Aorta (tissue), 5 donors: Measurements from ENCODE around the gene EEF1A2. TPM values are rescaled to one million over a fixed set of nuclear protein-coding genes. Genes with fewer than 3 reads are reported as not detected.

Experiments used
- ATAC-seq: fragments of 200-7000 bp; cut with Tn5 transposase; one replicate; pipeline ENCODE4 v1.9.1; 2022; ENCODE audit warnings: moderate library complexity; ENCODE audit not compliant: low FRiP score
- DNase-seq, 2 donors: peaks; one replicate each; pipeline ENCODE4 v3.0.0-alpha.2; 2020
- H3K27ac ChIP-seq, 2 donors: one replicate each; pipeline ENCODE4 v1.5.1; 2013; ENCODE audit warnings: low read length in 2 of 2, mild to moderate bottlenecking in 2 of 2, moderate library complexity in 2 of 2, control low read depth in 1 of 2, inconsistent platforms in 1 of 2, low read depth in 1 of 2
- H3K27me3 ChIP-seq, 2 donors: one replicate each; pipeline ENCODE4 v1.6.1; 2013; ENCODE audit warnings: control low read depth in 1 of 2, low read length in 1 of 2, mild to moderate bottlenecking in 1 of 2, moderate library complexity in 1 of 2; ENCODE audit not compliant: insufficient read depth in 2 of 2, control insufficient read depth in 1 of 2
- H3K36me3 ChIP-seq, 2 donors: one replicate each; pipeline ENCODE4 v1.6.1; 2013; ENCODE audit warnings: control low read depth in 1 of 2, low read length in 1 of 2, mild to moderate bottlenecking in 1 of 2; ENCODE audit not compliant: insufficient read depth in 2 of 2, control insufficient read depth in 1 of 2
- H3K4me1 ChIP-seq, 2 donors: one replicate each; pipeline ENCODE4 v1.6.1; 2013; ENCODE audit warnings: low read length in 2 of 2, control low read depth in 1 of 2, mild to moderate bottlenecking in 1 of 2, moderate library complexity in 1 of 2; ENCODE audit not compliant: insufficient read depth in 2 of 2, control insufficient read depth in 1 of 2
- H3K4me3 ChIP-seq, 2 donors: one replicate each; pipeline ENCODE4 v1.5.1; 2013; ENCODE audit warnings: low read length in 2 of 2, control low read depth in 1 of 2, mild to moderate bottlenecking in 1 of 2
- H3K9me3 ChIP-seq: one replicate; pipeline ENCODE4 v1.6.1; 2013; ENCODE audit warnings: mild to moderate bottlenecking, low read length; ENCODE audit not compliant: control insufficient read depth
- WGBS, 2 donors: extraction: QIAGEN DNeasy Blood & Tissue Kit; methylation state at CpG; one replicate each; pipeline ENCODE4 v1.1.7; 2013; 5-methylcytosine and 5-hydroxymethylcytosine counted together
- intact Hi-C, 2 donors: fragments of 100-400 bp; cut with DNase I; formaldehyde crosslinking; loops; one replicate each; pipeline versions ENCODE4 v1.14.2 to v1.15.0; 2022
- polyA plus RNA-seq, 2 donors: library from polyadenylated mRNA; stranded (reverse); fragments of 200-250 nt; gene quantifications; one replicate each; pipeline ENCODE4 v1.2.3, GENCODE V29; 2013
- total RNA-seq, 2 donors: library from RNA; stranded (reverse); fragmentation: NEBNext Ultra II Directional; extraction: Animal tissue kit (Norgen Biotek cat#: 25700); gene quantifications; one replicate each; pipeline ENCODE4 v1.2.1, GENCODE V29; 2021
- donor health status: healthy with polysubstance abuse.
- donor health status: Bipolar disorder and iron deficiency.
- donor health status: DM: no; HTN: no; CAD: no.
- donor health status: DM: no; HTN: no; CAD: no.
- donor health status: DM: yes; HTN: yes; CAD: no.

The EEF1A2 gene
- total and polyA plus RNA-seq, 4 donors = 0.64 to 6.0 (median 1.2) TPM

DNA sequence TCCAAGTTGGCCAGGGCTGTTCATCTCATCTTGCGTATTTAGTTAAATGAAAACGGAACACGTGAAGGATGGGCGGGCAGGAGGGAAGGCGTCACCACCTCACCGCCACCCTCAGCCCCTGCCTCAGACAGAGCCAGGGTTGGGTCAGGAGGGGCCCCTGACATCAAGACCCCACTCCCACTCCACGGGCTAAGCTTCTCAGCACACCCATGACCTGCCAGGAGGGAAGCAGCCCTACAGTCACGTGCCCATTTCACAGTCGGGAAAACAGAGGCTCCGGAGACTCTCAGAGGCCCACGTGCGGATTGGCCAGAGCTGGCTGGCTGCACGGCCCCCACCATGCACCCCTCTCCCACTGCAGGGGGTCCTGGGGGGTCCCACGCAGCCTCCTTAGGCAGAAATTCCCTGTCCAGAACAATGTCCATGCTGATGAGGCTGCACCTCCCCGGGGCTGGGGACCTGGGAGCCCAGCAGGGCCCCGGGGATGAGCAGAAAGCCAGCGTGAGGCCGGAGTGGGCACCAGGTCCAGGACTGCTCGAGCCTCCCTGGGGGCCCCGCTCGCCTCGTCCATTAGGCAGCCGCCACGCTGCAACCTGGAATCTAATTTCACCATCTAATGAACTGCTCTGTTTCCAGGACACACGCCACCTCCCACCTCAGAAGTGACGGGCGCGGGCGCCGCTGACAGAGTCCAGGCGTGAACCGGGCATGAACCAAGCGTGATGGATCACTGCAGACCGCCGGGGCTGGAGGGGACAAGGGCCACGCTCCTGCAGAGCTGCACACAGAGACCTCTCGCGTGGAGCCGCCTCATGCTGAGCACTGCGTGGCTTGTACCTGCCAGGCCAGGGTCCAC is 42.2 kb downstream of the EEF1A2 start:
- Histone ChIP-seq H3K4me3 (no peak overlapping the region), H3K27me3 (no peaks in the 10 kb centered on the region), H3K36me3 (no peaks in the 10 kb centered on the region), H3K9me3 (no peaks in the 10 kb centered on the region), H3K27ac (no peak overlapping the region), H3K4me1 (no peaks in the 10 kb centered on the region)
- ATAC-seq = no peak
- intact Hi-C loops = no loop called here
- WGBS, 2 donors = 54 to 67% methylated on average over 40 of the region's 40 CpGs
- DNase-seq = no peak

- no peak overlapping the region for H3K4me3 ChIP-seq
- DNase-seq (no peak), ATAC-seq (no peak)
- H3K4me1 ChIP-seq = no peaks in the 10 kb centered on the region
- no peaks in the 10 kb centered on the region for H3K9me3 ChIP-seq
- H3K27ac ChIP-seq = no peak overlapping the region
- H3K27me3 ChIP-seq = no peaks in the 10 kb centered on the region
- 86 to 89% methylated on average over 4 to 10 of the region's 10 CpGs for WGBS, 2 donors
- no peaks in the 10 kb centered on the region for H3K36me3 ChIP-seq
- intact Hi-C loops = no loop called here
Measured at GRCh38 chr20:63455568-63455859, 43.4 kb downstream of the EEF1A2 start.

DNA sequence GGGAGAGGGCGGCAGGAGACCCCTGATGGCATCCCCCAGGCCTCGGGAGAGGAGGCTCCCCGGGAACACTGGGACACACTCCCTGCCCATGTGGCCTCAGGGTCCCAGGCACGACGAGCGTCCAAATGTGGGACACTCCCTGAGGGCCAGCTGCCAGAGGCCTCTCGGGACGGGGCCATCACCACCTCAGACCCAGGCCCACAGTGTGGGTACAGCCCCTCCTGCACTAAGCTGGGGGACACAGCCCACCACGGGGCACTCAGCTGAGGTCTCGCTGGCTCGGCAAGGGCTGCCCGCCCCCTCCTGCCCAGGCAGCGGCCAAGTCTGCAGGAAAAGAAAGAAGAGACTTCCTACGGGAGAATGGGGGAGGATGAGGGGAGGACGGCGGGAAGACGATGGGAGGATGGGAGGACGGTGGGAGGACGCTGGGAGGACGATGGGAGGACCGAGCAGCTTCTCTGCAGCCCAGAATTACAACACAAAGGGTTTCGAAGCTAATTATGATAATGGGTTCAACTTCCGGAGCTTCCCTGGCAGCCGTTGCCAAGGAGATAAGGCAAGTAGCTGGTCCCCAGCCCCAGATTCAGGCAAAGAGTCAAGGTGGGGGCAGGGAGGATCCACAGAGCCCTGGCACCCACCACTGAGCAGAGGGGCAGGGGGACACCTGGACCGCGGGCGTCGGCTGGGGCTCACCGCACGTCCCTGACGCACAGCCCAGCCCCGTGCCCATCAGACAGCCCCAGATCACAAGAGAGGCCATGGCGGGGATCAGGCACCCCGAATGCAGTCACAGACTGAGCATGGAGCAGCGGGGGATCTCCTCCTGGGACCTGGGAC is 43.9 kb downstream of the EEF1A2 start:
- 30 to 32% methylated on average over 35 of the region's 35 CpGs for WGBS, 2 donors
- no peak overlapping the region for H3K27ac ChIP-seq
- intact Hi-C loops = no loop called here
- ATAC-seq (no peak), DNase-seq (no peak)
- no peaks in the 10 kb centered on the region for H3K27me3 ChIP-seq
- no peaks in the 10 kb centered on the region for H3K9me3 ChIP-seq
- H3K4me1 ChIP-seq = no peaks in the 10 kb centered on the region
- H3K4me3 ChIP-seq = no peak overlapping the region
- no peaks in the 10 kb centered on the region for H3K36me3 ChIP-seq

DNA sequence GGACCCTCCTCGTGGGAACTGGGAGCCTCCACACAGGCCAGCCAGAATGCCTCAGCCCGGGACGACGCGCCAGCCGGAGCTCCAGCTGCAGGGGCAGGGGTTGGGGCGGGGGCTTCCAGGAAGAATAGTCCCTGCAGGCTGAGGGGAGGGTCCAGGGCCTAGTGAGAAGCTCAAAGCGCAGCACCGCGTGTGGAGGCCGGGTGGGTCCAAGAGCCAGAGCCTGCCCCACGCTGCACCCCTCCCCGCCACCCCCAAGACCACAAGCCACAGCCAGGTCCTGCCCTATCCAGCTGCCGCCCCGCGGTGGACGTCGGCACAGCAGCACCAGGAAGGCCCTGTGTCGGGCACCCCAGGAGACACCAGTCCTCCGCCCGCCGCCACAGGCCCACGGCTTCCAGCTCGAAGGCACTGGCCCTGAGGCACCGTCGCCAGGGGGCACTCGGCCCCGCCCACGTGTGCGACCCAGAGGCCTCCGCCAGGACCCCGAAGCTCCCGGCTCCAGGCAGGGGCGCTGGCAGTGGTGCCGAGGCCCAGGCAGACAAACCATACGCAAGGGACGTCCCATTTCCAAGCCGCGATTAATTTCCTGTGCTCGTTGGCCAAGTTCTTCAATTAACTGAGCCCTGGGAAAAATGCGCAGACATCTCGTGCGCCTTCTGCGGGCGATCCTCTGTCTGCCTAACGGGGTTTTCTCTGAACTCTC is 45.9 kb downstream of the EEF1A2 start:
- Histone ChIP-seq H3K27ac (no peak overlapping the region), H3K36me3 (no peaks in the 10 kb centered on the region), H3K9me3 (no peaks in the 10 kb centered on the region), H3K27me3 (no peaks in the 10 kb centered on the region), H3K4me3 (no peak overlapping the region), H3K4me1 (no peaks in the 10 kb centered on the region)
- 54 to 61% methylated on average over 40 to 46 of the region's 46 CpGs for WGBS, 2 donors
- ATAC-seq (peak; percentile 27), DNase-seq (no peak)
- intact Hi-C loops = no loop called here

GRCh38 chr20:63452341-63452740 is 46.5 kb downstream of the EEF1A2 start:
- DNase-seq (no peak), ATAC-seq (no peak)
- H3K36me3 ChIP-seq = no peaks in the 10 kb centered on the region
- H3K9me3 ChIP-seq = no peaks in the 10 kb centered on the region
- intact Hi-C loops = no loop called here
- H3K4me1 ChIP-seq = no peaks in the 10 kb centered on the region
- no peak overlapping the region for H3K4me3 ChIP-seq
- no peak overlapping the region for H3K27ac ChIP-seq
- 86 to 88% methylated on average over 18 to 20 of the region's 20 CpGs for WGBS, 2 donors
- H3K27me3 ChIP-seq = no peaks in the 10 kb centered on the region

DNA sequence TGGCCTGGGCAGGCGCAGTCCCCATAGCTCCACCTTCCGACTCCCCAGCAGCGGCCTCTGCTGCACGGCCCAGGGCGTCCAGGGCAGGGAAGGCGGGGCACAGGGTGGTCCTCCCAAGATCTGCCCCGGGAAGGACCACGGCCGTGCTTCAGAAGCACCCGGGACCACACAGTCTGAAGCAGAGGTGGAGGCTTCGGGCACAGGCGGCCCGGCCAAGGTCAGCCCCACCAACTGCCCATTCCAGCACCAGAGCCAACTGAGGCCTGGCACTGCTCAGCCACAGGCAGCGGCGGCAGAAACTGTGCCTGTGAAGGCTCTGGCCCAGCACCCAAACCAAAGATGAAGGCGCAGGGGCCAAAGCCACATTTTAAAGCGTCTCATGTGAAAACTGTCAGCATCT is 47.1 kb downstream of the EEF1A2 start:
- intact Hi-C loops = no loop called here
- Histone ChIP-seq H3K27ac (no peak overlapping the region), H3K4me1 (no peaks in the 10 kb centered on the region), H3K9me3 (no peaks in the 10 kb centered on the region), H3K4me3 (no peak overlapping the region), H3K27me3 (no peaks in the 10 kb centered on the region), H3K36me3 (no peaks in the 10 kb centered on the region)
- no peak for DNase-seq
- ATAC-seq = no peak
- 86 to 88% methylated on average over 17 of the region's 17 CpGs for WGBS, 2 donors

DNA sequence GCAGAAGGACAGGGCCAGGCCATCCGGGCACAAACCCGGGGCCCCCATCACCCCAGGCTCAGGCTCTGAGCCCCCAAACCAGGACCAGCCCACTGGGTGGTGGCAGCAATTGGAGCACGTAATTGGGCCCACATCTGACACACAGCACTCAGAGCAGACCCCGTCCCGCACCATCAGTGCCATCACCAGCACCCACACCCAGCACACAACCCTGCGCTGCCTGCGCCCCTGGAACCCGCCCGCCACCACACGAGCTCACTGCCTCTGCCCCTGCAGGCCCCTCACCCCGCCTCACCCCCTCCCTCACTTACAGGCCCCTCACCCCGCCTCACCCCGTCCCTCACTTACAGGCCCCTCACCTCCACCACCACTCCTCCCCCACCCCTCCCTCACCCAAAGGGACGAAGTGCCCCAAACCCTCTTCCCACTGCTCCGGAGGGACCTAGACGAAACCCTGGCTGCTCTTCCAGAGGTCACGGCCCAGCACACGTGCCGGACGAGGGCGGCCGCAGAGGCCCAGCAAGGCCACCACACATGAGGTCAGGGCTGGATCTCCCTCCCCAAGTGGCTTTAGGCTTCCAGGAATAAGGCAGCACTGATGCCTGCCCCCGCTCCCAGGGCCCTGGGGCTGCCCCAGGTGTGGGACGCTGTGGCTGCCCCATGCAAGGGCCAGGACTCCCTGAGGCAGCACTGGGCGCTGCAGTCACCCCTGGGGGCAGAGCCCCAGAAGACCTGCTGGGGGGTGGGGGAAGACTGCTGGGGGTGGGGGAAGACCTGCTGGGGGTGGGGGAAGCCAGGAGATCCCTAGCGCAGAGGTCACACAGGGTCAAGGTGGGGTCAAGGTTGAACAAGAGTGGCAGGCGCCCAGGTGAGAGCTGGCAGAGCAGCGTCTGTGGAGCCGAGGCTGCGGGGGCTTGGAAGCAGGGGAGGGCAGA is 48.8 kb downstream of the EEF1A2 start:
- Histone ChIP-seq H3K27ac (no peak overlapping the region), H3K36me3 (no peaks in the 10 kb centered on the region), H3K27me3 (no peaks in the 10 kb centered on the region), H3K9me3 (no peaks in the 10 kb centered on the region), H3K4me3 (no peak overlapping the region), H3K4me1 (no peaks in the 10 kb centered on the region)
- ATAC-seq (no peak), DNase-seq (no peak)
- intact Hi-C loops = no loop called here
- 70 to 71% methylated on average over 29 to 30 of the region's 30 CpGs for WGBS, 2 donors

DNA sequence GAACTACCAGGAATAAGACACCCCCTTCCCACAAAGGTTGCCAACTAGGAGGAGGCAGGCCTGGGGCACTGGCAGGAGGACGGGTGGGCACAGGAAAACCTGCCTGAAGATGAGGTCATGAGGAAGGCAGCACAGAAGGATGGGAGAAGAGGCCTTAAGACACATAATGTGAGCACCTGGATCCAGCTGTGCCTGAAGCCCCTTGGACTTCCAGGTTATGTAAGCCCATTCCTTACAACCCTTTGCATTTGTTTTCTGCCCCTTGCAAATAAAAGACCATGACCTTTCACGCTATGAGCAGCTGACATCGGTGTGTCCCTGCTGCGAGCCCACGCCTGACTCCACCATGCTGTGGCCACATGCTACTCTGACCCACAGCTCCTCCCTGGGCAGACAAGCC is 49.9 kb downstream of the EEF1A2 start:
- DNase-seq (no peak), ATAC-seq (no peak)
- 86 to 87% methylated on average over 5 of the region's 5 CpGs for WGBS, 2 donors
- Histone ChIP-seq H3K27ac (no peak overlapping the region), H3K36me3 (no peaks in the 10 kb centered on the region), H3K27me3 (no peaks in the 10 kb centered on the region), H3K4me3 (no peak overlapping the region), H3K4me1 (no peaks in the 10 kb centered on the region), H3K9me3 (no peaks in the 10 kb centered on the region)
- intact Hi-C loops = no loop called here
